ENCODE measurements around the gene SCGB1A1.
A peak's percentile ranks its signal among the peaks of the same experiment; 100 is the strongest.
"Not testable (repeated sequence)": the region's sequence is repeated elsewhere in the genome, so short reads cannot be mapped to it uniquely, and the experiment has no call there.

SCGB1A1 gene, protein sequence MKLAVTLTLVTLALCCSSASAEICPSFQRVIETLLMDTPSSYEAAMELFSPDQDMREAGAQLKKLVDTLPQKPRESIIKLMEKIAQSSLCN

DNA sequence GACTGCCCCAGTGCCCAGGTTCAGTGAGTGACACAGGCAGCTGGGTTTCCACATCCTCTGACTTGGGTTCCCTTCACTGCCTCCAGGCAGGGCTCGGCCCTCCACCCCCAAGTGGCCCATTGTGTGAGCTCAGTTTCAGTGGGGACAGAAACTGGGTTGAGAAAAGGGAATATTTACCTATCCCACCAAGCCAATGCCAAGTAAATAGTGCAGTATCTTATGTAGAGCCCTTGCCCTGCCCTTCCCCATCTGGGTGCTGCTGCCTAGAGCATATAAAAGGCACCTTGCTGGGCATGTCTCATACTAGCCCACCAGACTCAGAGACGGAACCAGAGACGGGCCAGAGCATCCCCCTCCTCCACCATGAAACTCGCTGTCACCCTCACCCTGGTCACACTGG is at the start of gene SCGB1A1:
TSS of gene SCGB1A1 (plus strand) at position 301 of the 400 bp plus-strand sequence. CDS start at position 364, 63 bp downstream.
- no peak for DNase-seq (ENCODE audit: low read depth)

DNA sequence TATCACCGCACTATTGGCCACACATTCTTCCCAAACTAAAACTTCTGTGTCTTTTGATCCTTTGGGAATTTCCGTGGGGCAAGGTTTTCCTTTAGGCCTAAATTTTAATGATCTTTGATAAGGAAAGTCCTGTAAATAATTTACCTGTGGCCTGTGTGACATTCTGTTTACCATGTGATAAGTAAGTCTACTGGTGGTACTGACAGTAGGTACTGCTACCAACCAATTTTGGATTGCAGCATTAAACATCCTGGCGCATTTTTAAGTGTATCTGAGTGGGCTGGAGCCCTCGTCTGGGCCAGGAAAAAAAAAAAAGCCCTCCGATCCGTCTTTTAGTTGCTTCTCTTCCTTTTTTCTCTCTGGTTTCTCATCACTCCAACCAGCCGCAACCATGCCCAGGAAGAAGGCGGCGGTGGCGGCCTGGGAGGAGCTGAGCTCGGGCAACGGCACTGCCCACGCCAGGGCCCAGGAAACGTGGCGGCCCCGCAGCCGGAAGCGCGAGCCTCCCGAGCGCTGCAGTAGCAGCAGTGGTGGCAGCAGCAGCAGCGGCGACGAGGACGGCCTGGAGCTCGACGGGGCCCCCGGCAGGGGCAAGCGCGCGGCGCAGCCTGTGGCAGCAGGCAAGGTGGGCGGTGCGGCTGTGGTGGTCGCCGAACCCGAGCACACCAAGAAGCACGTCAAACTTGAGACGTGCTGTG is 47.9 kb upstream of the SCGB1A1 start:
- DNase-seq (ENCODE audit: low read depth) = peak; percentile 38

DNA sequence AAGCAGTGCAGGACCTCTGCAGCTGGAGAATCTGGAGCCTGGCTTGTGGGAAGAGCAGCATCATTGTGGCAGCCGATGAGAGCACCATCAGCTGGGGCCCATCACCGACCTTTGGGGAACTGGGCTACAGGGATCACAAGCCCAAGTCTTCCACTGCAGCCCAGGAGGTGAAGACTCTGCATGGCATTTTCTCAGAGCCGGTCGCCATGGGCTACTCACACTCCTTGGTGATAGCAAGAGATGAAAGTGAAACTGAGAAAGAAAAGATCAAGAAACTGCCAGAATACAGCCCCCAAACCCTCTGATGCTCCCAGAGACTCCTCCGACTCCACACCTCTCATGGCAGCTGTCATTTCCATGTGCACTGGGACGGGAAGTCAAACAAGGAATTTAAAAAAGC is 46.0 kb upstream of the SCGB1A1 start:
- no peak for DNase-seq (ENCODE audit: low read depth)

DNA sequence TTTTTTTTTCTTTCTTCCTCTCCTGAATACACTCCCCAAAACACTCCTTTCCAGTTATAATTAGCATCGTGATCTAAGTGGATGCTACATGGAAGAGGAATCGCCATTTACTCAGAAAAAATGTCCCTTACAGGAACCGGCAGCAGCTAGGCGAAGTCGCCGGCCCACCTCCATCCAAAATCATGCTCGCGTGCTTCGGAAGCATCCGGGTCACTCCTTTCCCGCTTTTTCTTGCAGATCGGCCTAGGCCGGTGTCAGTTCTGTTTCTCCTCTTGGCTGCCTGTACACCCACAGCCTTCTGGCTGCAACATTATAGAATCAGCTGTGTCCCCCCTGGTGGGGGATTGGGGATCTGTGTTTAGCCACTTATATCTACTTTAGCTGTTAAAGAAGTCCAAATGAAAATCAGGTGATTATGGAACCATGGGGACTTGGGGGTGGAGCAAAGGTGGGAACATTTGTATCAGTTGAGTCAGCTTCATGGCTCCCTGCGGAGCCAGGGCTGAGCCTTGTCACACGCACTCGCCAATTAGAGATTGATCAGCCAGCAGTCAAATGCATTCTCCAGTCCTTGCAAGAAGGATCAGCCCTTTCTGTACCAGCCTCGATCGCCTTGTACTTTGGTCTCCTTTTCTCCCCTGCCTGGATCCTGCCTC is 45.2 kb upstream of the SCGB1A1 start:
- DNase-seq (ENCODE audit: low read depth) = no peak

DNA sequence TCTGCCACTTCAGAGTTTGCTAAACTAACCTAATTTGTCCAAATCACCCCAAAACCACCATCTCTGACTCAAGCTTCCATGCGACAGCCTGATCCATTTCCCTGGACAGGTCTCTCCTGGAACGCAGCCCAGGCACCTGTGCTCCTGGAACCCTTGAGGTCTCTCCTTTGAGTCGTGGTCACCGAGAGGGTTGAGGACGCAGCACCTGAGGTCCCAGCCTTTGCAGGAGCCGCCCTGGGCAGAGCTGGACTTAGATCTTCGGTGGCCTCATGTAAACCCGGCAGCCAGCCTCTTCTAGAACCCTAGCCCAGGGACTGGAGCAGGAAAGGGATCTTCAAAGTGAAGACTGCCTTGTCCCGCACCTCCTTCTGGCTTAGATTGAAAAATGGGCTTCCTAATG is 44.0 kb upstream of the SCGB1A1 start:
- no peak for DNase-seq (ENCODE audit: low read depth)

DNA sequence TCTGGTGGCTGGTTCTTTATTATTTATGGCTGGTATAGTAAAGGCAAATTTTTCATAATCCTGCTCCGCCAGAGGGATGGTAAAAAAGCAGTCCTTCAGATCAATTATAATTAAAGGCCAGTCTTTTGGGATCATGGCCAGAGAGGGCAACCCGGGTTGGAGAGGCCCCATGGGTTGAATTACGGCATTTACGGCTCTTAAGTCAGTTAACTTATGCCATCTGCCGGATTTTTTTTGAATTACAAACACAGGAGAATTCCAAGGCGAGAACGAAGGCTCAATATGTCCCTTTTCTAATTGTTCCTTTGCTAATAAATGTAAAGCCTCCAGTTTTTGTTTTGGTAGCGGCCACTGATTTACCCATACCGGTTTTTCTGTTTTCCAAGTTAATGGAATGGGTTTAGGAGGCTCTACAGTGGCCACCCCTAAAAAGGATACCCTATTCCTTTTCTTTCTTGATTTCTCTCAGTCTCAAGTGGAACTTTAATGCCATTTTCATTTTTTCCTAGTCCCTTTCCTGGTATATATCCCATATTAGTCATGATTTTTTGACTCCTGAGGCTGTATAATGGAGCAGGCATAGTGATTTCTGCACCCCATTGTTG is 40.3 kb upstream of the SCGB1A1 start:
- not testable (repeated sequence) for DNase-seq (ENCODE audit: low read depth)

DNA sequence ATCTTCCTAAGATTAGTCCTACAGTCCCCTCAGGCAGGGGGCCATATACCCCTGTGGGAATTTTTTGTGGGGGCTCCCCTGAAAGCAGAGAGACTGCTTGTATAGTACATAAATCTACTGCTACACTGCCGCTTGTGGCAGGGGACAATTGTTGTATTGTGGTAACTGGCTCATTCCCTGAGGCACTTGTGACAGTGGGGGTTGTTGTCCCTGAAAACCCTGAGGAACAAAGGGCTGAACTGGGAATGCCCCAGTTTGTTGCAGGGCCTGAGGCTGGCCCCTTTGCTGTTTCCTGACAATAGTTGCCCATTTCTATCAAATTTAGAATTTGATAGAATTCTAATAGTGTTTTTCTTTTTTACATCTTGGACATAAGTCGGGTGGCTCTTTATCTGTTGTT is 39.2 kb upstream of the SCGB1A1 start:
- DNase-seq (ENCODE audit: low read depth) = not testable (repeated sequence)

DNA sequence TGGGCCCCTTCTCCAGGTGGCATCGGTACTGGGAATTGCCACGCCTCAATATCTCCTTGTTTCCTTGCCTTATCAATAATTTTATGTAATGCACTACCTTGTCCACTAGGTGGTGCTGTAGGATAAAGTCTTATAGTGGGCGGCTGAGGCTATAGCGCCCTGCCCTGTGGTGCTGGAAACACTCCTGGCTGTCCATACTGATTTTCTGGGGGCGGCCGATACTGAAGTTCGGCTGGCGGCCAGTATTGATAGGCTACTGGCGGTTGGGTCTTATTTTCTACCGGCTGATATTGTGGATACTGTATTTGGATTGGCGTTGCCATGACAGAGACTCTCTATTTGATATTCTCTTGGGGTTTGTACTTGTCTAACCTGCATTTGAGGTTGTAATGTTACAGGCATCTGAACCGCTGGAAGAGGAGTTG is 38.0 kb upstream of the SCGB1A1 start:
- peak; percentile 12 for DNase-seq (ENCODE audit: low read depth)

DNA sequence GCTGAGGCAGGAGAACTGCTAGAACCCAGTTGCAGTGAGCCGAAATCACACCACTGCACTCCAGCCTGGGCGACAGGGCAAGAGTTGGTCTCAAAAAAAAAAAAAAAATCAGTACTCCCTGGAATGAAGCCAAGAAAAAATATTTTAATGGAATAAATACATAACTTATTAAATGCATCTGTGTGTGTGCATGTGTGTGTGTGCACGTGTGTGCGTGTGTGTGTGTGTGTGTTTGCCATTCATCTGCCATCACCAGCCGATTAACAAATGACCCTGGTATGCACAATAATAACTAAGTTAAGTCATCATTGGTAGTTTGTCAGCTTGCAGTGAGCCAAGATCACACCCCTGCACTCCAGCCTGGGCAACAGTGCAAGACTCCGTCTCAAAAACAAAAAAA is 35.0 kb upstream of the SCGB1A1 start:
- no peak for DNase-seq (ENCODE audit: low read depth)

DNA sequence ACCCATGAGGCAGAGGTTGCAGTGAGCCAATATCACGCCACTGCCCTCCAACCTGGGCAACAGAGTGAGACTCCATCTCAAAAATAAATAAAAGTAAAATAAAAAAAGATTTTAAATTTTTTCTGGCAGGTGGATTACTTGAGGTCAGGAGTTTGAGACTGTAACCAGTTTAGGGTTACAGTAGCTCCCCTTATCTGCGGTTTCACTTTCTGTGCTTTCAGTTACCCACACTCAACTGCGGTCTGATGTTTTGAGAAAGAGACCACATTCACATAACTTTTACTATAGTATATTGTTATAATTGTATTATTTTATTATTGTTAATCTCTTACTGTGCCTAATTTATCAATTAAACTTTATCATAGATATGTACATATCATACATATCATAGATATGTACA is 32.8 kb upstream of the SCGB1A1 start:
- DNase-seq (ENCODE audit: low read depth) = not testable (repeated sequence)

DNA sequence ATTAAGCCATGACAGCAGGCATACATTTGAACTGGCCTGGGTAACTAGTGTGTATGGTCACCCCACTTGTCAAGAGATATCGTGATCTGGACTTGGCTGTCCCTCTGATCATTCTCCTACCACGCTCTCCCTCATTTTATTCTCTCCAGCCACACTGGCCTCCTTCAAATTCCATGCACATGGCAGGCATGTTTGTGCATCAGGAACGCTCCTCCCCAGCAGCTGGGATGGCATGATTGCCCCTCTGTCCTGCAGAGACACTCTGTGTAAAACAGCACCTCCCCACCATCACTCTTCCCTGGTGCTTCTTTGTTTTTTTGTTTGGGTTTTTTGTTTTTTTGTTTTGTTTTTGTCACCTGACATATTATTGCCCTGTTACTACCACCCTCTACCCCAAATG is 31.5 kb upstream of the SCGB1A1 start:
- DNase-seq (ENCODE audit: low read depth) = no peak

DNA sequence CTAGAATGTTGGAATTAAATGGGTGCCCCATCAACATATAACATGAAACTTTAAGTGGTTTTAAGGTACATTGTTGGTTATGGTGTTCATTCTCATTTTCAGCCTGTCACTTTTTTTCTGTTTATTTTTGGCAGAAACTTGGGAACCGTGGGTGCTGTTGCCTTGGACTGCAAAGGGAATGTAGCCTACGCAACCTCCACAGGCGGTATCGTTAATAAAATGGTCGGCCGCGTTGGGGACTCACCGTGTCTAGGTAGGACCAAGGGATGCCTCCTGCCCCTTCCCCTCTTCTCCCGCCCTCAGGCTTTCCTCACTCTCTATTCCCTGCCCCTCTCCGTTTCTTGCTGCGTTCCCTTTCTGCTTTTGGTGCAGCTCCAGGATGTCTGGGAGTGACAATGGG is 29.8 kb upstream of the SCGB1A1 start:
- no peak for DNase-seq (ENCODE audit: low read depth)

DNA sequence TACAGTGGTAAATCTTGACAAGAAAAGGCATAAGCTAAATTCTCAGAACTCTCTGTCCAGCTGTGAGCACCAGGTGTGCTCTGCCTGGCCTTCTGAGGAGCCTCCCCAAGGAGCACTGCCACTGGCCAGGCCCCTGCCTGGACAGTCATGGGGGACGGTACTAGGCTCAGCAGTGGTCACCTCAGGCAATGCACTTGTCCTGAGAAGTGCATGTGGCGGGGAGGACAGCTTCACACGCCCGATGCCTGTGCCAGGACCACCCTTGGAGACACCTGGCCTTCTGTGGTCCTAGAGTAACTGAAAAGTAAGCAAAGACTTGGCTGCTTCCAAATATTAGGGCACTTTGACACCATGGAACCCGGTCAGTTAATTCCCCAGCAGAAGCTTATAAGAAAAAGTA is 28.6 kb upstream of the SCGB1A1 start:
- no peak for DNase-seq (ENCODE audit: low read depth)

DNA sequence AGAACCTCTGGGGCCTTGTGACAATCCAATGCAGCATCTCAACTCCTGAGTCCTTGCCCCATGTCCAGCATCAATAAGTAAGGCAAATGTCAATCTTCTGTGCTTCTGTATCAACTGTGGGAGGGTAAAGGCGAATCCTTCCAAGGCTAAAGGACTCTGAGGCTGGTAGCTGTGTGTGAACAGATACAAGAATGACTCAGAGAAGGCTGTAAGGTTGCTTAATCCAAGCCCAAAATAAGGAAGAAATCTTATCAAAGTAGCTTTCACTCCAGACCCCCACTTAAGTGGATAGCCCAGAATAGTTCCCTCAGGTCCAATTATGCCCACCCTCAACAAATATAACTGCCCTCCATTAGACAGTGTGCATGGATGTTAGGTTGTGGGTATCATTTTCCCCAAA is 28.1 kb upstream of the SCGB1A1 start:
- no peak for DNase-seq (ENCODE audit: low read depth)

DNA sequence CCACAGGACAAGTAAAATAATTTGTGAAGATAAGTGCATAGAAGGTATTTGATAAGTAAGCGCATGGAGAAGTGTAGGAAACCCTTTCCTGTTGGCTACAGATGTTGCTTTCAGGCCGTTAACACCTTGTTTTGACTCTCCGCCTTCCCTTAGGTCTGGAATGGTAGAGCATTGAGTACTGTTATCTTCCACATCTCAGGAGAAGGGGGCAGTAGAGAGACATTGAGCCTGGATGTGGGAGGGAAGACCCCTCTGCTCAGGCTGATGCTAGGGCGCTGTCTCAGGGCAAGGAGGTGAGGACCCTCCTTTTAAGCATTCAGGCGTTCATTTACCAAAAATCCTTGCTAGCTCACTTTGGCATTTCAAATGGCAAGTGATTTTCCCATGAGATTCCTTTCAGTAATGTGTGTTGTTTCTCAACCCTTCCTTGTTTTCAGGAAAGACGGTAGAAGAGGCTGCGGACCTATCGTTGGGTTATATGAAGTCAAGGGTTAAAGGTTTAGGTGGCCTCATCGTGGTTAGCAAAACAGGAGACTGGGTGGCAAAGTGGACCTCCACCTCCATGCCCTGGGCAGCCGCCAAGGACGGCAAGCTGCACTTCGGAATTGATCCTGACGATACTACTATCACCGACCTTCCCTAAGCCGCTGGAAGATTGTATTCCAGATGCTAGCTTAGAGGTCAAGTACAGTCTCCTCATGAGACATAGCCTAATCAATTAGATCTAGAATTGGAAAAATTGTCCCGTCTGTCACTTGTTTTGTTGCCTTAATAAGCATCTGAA is 27.0 kb upstream of the SCGB1A1 start:
- no peak for DNase-seq (ENCODE audit: low read depth)

DNA sequence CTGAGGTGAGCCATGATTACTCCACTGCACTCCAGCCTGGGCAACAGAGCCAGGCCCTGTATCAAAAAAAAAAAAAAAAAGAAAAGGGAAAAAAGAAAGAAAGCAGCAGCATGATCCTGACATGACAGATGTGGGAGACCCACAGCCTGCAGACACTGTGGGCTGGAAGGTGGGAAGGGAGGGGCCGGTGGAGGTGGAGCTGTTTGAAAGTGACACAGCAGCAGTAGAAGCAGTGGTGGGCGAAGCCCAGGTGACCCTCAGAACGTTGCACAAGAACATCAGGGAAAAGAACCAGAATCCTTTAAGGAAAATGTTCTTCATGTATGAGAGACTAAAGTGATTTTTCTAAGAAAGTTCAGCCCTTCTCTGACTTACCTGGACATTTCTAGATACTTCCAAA is 26.3 kb upstream of the SCGB1A1 start:
- no peak for DNase-seq (ENCODE audit: low read depth)

DNA sequence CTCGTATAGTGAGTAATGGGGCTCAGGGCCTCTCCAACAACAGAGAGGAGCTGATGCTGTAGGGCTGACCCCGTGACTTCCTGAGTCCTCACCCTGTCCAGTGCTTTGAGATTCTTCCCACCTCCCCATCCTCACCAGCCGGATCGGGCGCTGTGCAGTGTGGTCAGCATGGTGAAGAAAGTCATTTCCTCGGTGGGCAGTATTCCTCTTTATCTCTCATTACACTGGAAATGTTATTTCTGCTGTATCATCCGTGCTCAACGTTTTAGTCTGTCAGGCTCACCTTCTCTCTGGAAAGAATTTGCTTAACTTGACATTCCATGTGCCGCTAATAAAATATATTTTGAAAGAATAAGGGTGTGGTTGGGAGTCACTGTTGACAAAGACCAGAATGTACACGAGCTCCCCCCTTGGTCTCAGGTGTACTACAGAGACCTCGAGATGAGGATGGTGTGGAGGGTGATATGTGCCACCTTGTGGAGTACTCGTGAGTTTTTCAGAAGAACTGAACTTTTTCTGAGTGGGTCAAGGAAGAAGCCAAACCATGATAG is 25.7 kb upstream of the SCGB1A1 start:
- DNase-seq (ENCODE audit: low read depth) = no peak

DNA sequence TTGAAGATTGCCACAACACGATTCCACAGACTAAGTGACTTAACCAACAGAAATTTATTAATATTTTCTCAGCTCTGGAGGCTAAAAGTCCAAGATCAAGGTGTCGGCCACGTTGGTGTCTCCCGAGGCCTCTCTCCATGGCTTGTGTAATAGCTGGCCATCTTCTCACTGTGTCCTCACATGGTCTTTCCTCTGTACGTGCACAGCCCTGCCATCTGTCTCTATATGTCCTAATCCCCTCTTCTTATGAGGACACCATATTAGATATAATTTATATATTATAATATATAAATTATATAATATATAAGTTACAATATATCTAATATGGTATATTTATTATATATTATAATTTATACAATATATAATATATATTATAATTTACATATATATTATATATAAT is 25.1 kb upstream of the SCGB1A1 start:
- no peak for DNase-seq (ENCODE audit: low read depth)

DNA sequence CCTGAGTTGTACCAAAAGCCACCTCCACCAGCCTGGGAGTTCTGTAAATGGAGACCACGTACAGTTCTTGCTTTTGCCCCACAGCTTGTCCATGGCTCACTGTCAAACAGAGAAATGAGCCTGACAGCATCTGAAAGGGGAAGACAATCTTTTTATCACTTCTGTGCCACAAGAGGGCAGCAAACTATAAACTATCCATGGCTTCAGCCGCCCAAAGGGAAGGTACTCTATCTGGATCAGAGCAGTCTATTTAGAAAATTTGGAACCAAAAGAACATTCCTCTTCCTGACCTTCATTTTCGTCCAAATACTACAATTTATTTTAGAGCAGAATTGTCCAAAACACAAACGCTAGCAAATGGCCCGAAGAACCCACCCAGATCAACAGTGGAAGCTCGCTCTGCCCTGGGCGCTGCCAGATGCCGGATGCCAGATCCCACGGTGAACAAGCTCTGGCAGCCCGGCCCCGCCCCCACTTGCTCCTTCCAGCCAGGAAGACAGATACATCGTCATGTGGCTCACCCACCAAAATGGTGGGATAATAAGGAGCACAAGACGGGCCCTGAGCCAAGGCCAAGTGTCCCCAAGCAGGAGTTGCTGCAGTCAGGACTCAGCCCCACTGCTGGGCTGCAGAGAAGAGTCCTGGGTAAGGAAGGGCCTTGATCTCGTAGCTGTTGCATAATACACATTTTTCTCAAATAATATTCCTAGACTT is 23.9 kb upstream of the SCGB1A1 start:
- no peak for DNase-seq (ENCODE audit: low read depth)

DNA sequence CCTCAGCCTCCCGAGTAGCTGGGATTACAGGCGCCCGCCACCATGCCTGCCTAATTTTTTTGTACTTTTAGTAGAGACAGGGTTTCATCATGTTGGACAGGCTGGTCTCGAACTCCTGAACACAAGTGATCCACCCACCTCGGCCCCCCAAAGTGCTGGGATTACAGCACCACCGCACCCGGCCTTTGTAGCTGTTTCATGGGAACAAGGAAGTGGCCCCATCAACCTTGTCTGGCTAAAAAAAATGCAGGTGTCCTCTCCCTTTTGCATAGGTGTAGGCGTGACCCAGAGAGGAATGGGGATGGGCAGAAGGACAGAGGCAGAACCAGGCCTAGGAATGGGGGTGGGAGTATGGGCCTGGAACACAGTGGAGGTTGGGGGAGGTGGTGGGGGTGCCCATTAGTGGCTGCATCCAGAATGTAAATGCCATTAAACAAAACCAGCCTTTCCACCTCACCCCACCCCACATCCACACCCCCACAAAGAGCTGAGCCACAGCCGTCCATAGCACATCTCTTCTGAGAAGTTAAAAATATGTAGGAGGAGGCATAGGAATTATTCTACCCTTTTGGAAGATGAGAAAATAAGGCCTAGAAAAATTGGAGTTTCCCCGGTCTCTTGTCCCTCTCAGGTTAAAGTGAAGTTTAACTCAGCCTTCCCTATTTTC is 22.8 kb upstream of the SCGB1A1 start:
- no peak for DNase-seq (ENCODE audit: low read depth)

All from activated T-cell treated with anti-CD3 and anti-CD28 coated beads for 48 hours (primary cell).